Measurements from ENCODE around the gene TANGO2.

TANGO2 gene

GRCh38 chr22:20026996-20027601 lies 6.2 kb downstream of the TANGO2 start:
- peak; percentile 37 for DNase-seq (ENCODE audit: low spot score)

GRCh38 chr22:20027966-20028854 lies 7.3 kb downstream of the TANGO2 start:
- peak; percentile 67 for DNase-seq (ENCODE audit: low spot score)

- DNase-seq (ENCODE audit: low spot score): no peak
Measured at GRCh38 chr22:20028855-20029549, 8.1 kb downstream of the TANGO2 start.

- DNase-seq (ENCODE audit: low spot score): no peak
Measured at GRCh38 chr22:20029550-20030225, 8.8 kb downstream of the TANGO2 start.

GRCh38 chr22:20031732-20032406 lies 11.0 kb downstream of the TANGO2 start:
- DNase-seq (ENCODE audit: low spot score): no peak

- no peak for DNase-seq (ENCODE audit: low spot score)
Measured at GRCh38 chr22:20032407-20032991, 11.6 kb downstream of the TANGO2 start.

GRCh38 chr22:20033045-20033706 lies 12.3 kb downstream of the TANGO2 start:
- DNase-seq (ENCODE audit: low spot score): no peak

GRCh38 chr22:20034143-20034542 lies 13.2 kb downstream of the TANGO2 start:
- no peak for DNase-seq (ENCODE audit: low spot score)

GRCh38 chr22:20035375-20036083 lies 14.6 kb downstream of the TANGO2 start:
- DNase-seq (ENCODE audit: low spot score): peak; percentile 46

GRCh38 chr22:20036084-20036482 lies 15.2 kb downstream of the TANGO2 start:
- no peak for DNase-seq (ENCODE audit: low spot score)

- DNase-seq (ENCODE audit: low spot score): no peak
Measured at GRCh38 chr22:20036535-20037392, 15.9 kb downstream of the TANGO2 start.

- DNase-seq (ENCODE audit: low spot score): no peak
Measured at GRCh38 chr22:20037419-20037818, 16.5 kb downstream of the TANGO2 start.

- DNase-seq (ENCODE audit: low spot score): no peak
Measured at GRCh38 chr22:20038574-20038973, 17.7 kb downstream of the TANGO2 start.

- no peak for DNase-seq (ENCODE audit: low spot score)
Measured at GRCh38 chr22:20039683-20040325, 18.9 kb downstream of the TANGO2 start.

GRCh38 chr22:20040327-20041200 lies 19.7 kb downstream of the TANGO2 start:
- no peak for DNase-seq (ENCODE audit: low spot score)

GRCh38 chr22:20043057-20043996 lies 22.4 kb downstream of the TANGO2 start:
- DNase-seq (ENCODE audit: low spot score): no peak

- DNase-seq (ENCODE audit: low spot score): no peak
Measured at GRCh38 chr22:20043997-20044342, 23.1 kb downstream of the TANGO2 start.
